Measurements from ENCODE around the gene ADAR.

The ADAR gene

DNA sequence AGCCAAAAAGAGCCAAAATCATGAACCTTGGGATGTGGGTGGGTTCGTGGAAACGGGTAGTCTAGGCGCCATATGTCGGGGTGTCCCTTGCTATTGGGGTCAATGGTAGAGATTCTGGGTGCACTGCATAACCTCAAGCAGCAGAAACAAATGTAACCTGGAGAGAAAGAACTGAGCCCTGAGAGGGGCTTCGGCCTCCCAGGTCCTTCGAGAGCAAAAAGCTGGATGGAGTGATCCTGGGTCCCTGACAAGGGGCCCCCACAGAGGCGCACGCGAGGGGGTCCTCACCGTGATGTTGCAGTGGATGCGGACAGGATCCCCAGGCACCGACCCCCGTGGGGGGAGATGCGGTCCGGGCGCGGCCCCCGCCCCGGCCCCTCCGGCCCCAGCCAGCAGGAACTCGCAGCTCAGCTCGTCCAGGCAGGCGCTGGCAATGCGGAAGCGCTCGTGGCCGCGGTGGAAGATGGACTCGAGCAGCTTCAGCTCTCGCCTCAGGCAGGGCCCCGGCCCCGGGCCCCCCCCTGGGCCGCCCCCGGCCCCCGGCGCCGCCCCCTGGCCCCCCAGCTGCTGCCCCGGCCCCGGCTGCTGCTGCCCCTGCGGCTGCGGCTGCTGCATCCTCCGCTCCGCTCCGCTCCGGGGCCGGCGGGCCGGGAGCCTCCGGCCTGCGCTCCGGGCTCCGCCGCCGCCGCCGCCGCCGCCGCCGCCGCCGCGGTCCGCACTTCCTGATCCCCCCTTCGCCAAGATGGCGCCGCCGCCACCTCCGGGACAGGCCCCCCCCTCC is 49.9 kb downstream of the ADAR start, which contains the start of gene UBE2Q1:
Gene UBE2Q1, minus strand, starts transcription at position 724 of the 781 bp plus-strand sequence. Its CDS starts 109 bp downstream, at position 615.
- peak in 2 of 3 experiments; percentile 25 to 27 for DNase-seq (ENCODE audit: low read depth in 3 of 3)

DNA sequence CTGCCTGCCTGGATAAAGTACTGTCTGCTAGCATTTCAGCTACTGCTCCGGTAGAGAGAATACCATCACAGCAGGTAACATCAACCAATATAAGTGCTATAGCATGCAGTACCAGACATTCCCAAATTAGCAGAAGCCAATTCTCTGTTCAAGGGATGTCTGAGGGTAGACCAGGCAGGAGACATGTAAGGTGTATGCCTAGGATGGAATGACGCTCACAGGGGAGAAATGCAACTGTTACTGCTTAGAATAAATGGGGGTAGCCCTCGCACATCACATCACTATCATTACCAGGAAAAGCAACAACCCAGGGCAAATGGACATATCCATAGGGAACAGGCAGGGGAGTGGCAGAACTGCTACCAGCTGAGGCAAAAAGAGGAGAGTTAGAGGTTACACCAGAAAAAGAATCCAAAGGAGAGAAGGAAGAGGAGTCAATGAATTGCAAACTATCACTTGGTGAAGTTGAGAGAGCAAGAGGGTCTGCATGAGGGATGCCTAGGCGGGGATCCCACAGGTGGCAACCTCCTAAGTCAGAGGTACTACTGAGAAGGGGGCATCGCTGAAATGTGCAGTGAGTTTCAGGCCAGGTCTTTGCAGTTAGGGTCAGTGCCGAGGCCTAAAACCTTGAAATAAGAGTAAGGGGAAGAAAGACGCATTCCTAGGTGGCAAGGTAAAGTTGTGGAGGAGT is 50.6 kb downstream of the ADAR start:
- no peak for DNase-seq (ENCODE audit: low read depth in 3 of 3)

DNA sequence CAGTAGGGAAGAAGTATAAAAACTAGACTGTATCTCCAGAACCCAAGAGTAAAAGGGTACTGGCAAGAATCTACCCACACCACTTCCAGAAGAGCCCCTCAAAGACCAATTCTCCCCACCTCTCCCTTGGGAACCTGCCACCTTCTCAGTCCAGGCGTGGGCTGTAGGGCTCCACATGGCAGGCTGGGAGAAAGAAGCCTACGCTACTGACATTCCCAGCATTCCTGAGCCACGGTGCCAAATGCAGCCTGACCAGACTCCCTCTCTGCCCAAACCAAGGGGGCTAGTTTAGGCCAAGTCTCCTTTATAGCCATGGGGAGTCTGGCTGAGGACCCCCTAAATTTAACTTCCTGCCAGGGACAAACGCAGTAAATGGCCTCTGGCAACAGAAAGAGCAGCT is 51.6 kb downstream of the ADAR start:
- DNase-seq (ENCODE audit: low read depth in 3 of 3), result no peak

DNA sequence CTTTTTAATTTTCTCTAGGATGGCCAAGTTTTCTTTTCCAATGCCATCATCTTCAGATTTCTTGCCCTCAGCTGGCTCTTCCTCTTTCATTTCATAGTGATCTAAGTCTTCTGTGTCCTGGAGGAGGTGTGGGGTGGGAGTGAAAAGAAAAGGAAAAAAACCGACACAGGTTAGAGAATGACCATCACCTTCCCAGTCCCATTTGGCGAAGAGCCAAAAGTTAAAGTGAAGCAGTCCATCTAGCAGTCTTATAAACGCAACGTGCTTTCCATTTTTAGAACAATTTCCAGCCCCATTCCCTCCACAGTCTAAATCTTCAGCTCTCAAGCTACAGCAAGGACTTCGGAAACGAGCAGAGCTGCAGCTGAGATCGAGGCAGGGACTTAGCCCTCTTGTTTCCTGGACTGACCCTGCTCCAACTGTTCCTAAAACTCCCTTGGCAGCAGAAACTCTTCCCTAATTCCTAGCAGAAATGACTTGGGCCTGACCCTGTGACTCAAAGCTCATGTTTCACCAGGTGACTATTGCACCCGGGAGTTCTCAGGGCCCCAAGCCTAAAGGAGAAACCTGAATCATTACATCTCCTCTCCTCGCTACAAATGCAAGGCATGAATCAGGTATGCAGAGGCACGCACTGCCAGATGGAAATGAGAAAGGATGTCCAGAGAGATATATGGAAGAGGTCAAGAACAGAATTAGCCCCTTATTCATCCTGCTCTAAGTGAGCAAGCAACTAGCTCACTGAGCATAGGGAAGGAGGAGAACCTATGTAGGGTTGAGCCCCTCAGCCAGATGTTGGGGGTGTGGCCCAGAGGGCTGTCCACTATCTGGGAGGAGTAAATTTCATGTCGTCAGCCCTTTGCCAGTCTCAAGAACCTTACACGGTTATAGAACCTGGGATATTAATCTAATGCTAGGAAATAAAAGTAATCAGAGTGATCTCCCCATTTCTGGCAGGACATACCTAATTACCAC is 54.6 kb downstream of the ADAR start:
- no peak for DNase-seq (ENCODE audit: low read depth in 3 of 3)

DNA sequence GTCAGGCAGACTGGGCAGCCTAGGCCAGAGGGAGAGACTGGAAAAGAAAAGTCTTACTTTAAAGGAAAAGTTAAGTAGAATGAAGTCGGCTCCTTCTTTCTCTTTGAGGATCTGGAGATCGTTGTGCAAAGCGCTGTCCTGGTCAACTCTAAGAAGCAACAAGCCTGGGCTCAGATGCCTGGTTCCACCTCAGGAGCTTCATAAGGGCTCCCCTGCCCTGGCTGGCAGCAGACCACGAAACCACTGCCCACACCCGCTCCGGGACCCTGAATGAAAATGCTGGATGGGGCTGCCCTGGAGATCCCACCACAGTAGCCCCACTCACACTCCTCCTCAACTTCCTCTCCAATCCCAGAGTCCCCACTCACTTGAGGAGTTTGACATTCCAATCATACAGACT is 56.0 kb downstream of the ADAR start:
- DNase-seq (ENCODE audit: low read depth in 3 of 3), result no peak

DNA sequence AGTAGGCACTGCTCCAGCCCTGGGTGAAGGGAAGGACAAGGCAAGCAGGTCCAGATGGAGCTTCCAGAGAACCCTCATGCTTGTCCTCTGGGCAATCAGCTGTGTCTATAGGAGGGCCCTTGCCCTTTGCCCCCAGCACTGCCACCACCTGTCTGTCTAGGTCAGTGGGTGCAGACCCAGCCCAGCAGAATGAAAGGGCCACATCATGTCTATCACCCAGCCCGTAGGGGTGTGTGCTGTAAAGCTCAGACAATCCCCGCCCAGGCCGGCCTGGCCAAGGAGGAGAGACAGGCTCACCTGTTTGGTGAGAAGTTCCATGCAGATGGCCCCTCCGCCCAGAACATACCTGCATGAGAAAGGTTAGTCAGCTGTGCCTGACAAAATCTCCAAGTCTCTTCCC is 56.5 kb downstream of the ADAR start:
- DNase-seq (ENCODE audit: low read depth in 3 of 3), result no peak

DNA sequence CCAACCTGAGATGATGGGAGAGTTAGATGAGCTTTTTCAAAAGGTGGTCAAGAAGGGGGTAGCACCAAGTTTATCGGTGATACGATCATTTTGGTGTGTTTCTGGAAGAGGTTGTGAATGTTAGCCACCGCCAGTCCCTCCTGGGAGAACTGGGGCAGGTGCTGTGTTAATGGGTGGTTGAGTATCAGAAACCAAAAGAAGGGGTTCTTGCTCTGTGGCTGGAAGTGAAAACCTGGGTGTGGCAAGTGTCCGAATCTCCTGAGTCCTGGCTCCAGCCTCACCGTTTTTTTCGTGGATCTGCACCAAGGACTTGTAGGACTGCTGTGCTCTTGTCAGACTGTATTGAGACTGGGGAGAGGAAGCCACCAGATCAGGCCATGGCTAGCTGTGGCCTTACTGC is 57.3 kb downstream of the ADAR start:
- DNase-seq (ENCODE audit: low read depth in 3 of 3), result no peak

DNA sequence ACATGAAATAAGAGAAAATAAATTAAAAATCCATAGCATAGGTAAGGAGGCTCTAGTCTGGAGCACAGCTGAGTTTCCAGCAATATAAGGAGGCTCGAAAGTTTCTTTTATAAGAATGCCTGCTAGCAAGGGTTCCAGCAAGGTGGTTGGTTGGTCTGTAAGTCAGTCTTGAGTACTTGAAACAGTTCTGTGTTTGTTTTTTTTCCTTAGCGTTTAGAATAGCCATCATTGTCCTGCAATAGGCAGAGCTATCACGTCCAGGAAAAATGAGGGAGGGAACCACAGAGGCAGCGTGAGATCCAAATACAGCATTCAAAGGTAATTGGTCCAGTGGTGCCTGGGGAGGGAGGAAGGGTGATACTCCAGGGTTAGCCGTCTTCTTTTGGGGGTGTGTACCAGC is 57.9 kb downstream of the ADAR start:
- DNase-seq (ENCODE audit: low read depth in 3 of 3), result no peak

DNA sequence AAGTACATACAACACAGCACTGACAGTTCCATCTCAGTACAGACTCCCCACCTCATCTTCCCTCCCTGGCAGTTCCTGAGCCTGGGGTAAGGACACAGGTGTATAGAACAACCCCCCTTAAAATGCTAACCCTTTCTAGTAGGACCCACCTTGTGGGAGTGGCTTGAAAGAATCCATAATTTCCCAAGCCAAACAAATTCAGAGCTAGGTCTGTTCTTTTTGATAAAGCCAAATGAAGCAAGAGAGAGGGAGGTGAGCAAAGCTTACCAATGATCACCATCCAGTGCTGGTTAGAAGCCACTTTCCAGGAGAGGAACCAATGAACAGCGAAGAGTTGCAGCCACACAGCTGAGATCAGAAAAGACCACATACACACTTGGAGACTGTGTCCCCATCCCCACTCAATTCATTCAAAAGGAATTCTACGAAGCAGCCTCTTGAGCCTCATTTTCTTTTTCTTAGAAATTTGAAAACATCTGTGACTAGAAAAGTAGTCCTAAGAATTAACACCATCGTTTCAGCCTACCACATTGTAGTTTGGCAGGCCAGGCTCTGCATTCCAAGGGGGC is 58.7 kb downstream of the ADAR start:
- no peak for DNase-seq (ENCODE audit: low read depth in 3 of 3)

DNA sequence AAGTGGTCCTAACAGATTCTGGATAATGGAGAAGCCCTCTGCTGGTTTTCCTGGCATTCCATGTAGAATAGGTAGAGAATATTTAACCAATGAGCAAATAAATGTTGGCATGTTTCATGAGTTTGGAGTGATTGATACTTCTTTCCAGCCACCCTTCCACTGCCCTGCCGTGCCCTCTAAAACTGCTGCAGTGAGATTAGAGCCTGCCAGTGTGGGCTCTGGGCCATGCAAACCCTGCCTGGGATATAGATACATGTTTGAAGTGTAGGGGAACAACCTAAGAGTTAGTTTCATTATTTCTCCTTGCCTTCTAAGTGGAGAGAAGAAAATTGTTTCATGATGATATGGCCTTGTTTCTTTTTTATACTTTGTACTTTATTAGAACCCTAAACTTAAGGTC is 60.0 kb downstream of the ADAR start:
- no peak for DNase-seq (ENCODE audit: low read depth in 3 of 3)

DNA sequence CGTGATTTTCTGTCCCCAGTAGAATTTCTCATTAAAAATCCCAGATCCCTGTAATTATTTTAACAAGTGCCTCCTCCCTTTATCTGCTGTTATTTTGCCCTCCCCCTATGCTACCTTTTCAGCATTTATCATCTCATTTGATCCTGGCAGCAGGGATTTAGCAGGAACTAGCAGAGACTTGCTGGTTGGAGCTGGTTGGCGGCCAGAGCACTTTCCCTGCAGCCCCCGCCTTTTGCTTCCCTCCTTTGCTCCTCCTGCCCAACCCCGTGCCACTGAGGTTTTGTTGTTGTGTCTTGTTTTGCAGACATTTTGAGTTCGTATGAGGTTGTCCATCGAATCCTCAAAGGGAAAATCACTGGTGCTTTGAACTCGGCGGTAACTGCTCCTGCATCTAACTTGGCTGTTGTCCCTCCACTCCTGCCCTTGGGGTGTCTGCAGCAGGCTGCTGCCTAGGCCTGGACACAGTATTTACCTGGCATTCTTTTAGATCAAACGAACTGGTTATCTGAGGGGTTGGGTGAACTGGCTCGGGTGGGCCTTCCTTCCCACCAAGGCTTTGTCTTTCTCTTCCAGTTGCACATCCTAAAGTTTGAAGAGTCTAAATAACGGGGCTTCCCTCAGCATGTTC is 60.8 kb downstream of the ADAR start:
- no peak for DNase-seq (ENCODE audit: low read depth in 3 of 3)

DNA sequence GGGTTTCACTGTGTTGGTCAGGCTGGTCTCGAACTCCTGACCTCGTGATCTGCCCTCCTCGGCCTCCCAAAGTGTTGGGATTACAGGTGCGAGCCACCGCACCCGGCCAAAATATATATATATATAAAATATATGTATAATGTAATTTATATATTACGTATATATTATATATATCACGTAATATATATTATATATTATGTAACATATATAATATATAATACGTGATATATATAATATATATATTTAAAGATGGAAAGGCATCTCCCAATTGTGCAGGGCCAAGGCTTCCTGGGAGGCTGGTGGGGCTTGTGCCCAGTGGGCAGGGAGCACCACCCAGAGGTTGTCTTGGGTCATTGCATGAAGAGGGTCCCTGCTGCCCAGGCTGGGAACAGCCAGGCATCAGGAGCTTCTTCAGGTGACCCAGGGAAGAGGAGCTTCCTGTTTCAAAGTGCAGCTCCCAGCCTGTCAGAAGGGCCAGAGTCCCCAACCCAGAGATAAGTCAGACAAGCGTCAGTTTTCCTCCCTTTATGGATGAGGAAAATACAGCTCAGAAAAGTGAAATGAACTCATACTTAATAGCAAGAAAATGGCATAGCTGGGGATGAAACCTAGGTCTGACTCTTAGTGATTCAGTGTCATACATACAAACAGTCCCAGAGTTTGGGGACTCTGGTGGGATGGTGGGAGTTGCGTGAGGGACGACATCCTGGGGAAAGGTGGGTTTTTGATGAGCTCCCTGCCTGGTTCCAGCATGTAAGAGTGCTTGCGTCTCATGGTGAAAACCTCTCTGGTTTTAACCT is 61.5 kb downstream of the ADAR start:
- DNase-seq (ENCODE audit: low read depth in 3 of 3), result no peak

DNA sequence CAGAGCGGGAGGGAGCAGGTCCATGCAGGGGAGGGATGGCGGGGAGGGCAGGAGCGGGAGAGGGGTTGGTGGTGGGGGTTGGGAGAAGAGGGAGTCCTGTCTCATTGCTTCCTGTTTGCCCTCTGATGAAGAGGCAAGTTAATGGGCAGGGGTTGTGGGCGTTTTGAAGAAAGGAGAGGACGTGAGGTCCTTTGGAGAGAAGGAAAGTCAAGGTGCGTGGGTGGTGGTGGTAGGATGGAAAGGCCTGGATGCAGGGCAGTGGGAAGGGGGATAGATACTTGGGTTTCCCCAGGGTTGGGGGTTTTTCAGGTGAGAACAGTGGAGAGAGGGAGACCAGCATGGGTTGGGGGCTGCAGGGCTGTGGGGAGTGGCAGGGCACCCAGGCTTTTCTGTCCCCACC is 66.8 kb downstream of the ADAR start:
- DNase-seq (ENCODE audit: low read depth in 3 of 3), result no peak

DNA sequence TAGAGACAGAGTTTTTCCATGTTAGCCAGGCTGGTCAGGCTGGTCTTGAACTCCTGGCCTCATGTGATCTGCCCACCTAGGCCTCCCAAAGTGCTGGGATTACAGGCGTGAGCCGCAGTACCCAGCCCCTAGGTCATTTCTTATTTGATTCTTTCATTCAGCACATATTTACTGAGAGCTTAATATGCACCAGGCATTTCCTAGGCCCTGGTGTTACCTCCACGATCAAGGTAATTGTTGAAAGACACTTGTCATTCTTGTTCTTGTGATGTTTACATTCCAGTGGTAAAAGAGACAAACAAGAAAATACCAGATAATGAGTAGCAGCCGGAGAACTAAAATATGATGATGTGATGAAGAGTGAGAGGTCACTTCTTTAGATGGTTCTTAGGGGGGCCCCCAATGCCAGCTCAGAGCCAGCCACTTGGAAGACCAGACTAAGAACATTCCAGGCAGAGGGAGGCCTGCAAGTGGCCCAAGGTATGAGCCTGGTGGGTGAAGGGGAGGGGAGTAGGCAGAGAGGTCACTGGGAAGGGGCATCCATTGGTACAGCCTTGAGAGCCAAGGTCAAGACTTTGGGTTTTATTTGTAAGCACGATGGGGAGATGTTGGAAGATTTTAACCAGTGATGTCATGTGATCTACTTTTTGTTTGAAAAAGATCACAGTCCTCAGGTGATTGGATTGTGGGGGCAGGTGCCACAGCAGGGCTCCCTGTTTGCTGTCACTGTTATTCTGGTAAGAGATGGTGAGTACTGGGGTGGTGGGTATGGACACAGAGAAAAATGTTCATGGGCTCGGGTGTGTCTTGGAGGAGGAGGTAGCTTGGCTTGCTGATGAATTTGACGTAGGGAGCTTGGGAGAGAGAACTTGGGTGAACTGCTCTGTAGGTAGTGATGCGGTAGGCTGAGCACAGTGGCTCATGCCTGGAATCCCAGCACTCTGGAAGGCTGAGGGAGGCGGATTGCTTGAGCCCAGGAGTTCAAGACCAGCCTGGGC is 68.2 kb downstream of the ADAR start:
- DNase-seq (ENCODE audit: low read depth in 3 of 3), result no peak

DNA sequence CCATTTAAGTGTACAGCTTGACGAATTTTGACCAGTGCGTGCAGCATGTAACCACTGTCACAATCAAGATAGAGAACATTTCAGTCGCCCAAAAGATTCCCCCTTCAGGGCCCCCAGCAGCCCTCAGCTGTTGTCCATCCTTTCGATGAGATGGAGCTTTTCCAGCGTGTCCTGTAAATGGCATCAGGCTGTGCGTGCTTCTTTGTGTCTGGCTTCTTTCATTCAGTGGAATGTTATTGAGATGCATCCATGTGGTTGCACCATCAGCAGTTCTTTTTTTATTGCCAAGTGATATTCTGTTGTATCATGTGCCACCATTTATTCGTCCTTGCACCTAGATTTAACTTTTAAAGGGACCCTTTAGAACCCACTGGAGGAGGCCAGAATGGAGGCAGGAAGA is 71.4 kb downstream of the ADAR start:
- DNase-seq (ENCODE audit: low read depth in 3 of 3), result no peak

DNA sequence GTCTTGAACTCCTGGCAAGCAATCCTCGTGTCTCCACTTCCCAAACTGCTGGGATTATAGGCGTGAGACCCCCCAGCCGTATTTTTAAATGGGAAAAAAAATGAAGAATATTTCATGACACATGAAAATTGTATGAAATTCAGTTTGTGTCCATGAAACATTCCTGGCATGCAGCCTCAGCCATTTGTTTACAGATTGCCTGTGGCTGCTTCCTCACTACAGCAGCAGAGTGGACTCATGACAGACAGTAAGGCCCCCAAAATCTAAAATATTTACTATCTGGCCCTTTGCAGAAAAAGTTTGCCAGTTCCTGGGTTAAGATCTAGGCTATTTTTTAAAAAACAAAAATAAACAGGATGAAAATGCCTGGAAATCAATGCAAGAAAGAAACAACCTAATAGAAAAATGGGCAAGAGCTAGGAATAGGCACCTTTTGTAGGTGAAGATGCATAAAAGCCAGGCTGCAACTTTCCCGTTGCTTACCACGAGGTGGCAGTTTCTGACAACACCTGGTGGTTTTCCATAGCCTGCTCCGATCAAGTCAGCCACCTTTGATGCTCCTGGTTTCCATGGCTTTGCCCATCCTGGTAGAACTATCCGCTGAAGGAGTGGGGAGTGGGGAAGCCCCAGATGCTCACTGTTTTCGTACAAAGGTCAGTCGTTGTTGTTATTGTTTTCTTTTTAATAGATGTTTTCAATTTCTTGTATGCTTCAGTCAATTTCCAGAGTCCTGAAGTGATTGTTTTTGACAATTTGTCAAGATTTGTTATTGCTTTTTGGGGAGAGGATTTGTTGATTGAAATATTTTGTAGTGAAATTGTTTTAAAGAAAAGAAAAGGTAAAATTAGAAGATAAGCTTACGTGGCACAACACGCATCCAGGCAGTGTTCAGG is 73.8 kb downstream of the ADAR start:
- no peak for DNase-seq (ENCODE audit: low read depth in 3 of 3)

Data from stimulated activated CD4-positive, alpha-beta T cell treated with anti-CD3 and anti-CD28 coated beads, TNF-alpha, amount 100 ng/mL, for 4 hours (primary cell).